Measurements from ENCODE around the gene SULT1C3. TPM values are rescaled to one million over a fixed set of nuclear protein-coding genes. Genes with fewer than 3 reads are reported as not detected.

Gene SULT1C3
- total and polyA plus RNA-seq, 2 of the 13 experiments (the other 11 are each of a cell fraction or from before 2014, with no cell fraction given) = not detected

- TF ChIP-seq, protein P1, sequence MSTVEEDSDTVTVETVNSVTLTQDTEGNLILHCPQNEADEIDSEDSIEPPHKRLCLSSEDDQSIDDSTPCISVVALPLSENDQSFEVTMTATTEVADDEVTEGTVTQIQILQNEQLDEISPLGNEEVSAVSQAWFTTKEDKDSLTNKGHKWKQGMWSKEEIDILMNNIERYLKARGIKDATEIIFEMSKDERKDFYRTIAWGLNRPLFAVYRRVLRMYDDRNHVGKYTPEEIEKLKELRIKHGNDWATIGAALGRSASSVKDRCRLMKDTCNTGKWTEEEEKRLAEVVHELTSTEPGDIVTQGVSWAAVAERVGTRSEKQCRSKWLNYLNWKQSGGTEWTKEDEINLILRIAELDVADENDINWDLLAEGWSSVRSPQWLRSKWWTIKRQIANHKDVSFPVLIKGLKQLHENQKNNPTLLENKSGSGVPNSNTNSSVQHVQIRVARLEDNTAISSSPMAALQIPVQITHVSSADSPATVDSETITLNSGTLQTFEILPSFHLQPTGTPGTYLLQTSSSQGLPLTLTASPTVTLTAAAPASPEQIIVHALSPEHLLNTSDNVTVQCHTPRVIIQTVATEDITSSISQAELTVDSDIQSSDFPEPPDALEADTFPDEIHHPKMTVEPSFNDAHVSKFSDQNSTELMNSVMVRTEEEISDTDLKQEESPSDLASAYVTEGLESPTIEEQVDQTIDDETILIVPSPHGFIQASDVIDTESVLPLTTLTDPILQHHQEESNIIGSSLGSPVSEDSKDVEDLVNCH (CRISPR knock-in tag; IDR thresholded peaks at IDR 0.05) = no peak
- TF ChIP-seq ZNF30 (CRISPR knock-in tag; IDR thresholded peaks at IDR 0.05) (no peak), ZNF883 (CRISPR knock-in tag; IDR thresholded peaks at IDR 0.05; ENCODE audit: not compliant biosample characterization) (peak; percentile 48), AGO2 (optimal IDR thresholded peaks at IDR 0.05; ENCODE audit: low read depth, low read length) (no peak), ZNF605 (CRISPR knock-in tag; IDR thresholded peaks at IDR 0.05) (peak; percentile 51; the same call in 1 of the 2 replicates), THAP11 (CRISPR knock-in tag; IDR thresholded peaks at IDR 0.05) (peak; percentile 69), MTF1 (CRISPR knock-in tag; IDR thresholded peaks at IDR 0.05) (no peak), ZNF44 (CRISPR knock-in tag; IDR thresholded peaks at IDR 0.05) (0 out of 2 replicates have a peak, but pooled peaks have one; percentile 66), RBM22 (optimal IDR thresholded peaks at IDR 0.05; ENCODE audit: low read length) (no peak), ZFP37 (CRISPR knock-in tag; IDR thresholded peaks at IDR 0.05; ENCODE audit: borderline replicate concordance) (no peak), HES4 (CRISPR knock-in tag; IDR thresholded peaks at IDR 0.05; ENCODE audit: borderline replicate concordance) (no peak), THRA (CRISPR knock-in tag; IDR thresholded peaks at IDR 0.05; ENCODE audit: borderline replicate concordance) (no peak), KLF9 (CRISPR knock-in tag; IDR thresholded peaks at IDR 0.05; ENCODE audit: low read depth) (no peak), MAZ (IDR thresholded peaks at IDR 0.05; ENCODE audit: borderline replicate concordance, low read depth, low read length) (no peak), MAZ (CRISPR knock-in tag; IDR thresholded peaks at IDR 0.05; ENCODE audit: low read depth) (no peak), ZNF614 (CRISPR knock-in tag; IDR thresholded peaks at IDR 0.05; ENCODE audit: borderline replicate concordance) (peak; percentile 67; the same call in 1 of the 2 replicates), ZNF414 (CRISPR knock-in tag; IDR thresholded peaks at IDR 0.05) (no peak), NR2F6 (IDR thresholded peaks at IDR 0.05) (no peak), NR2F6 (CRISPR knock-in tag; IDR thresholded peaks at IDR 0.05) (no peak), MIER2 (CRISPR knock-in tag; IDR thresholded peaks at IDR 0.05) (no peak)
- TF ChIP-seq, protein P2, sequence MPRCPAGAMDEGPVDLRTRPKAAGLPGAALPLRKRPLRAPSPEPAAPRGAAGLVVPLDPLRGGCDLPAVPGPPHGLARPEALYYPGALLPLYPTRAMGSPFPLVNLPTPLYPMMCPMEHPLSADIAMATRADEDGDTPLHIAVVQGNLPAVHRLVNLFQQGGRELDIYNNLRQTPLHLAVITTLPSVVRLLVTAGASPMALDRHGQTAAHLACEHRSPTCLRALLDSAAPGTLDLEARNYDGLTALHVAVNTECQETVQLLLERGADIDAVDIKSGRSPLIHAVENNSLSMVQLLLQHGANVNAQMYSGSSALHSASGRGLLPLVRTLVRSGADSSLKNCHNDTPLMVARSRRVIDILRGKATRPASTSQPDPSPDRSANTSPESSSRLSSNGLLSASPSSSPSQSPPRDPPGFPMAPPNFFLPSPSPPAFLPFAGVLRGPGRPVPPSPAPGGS (CRISPR knock-in tag; IDR thresholded peaks at IDR 0.05) = peak; percentile 62; the same call in 1 of the 2 replicates
- TF ChIP-seq, protein P3, sequence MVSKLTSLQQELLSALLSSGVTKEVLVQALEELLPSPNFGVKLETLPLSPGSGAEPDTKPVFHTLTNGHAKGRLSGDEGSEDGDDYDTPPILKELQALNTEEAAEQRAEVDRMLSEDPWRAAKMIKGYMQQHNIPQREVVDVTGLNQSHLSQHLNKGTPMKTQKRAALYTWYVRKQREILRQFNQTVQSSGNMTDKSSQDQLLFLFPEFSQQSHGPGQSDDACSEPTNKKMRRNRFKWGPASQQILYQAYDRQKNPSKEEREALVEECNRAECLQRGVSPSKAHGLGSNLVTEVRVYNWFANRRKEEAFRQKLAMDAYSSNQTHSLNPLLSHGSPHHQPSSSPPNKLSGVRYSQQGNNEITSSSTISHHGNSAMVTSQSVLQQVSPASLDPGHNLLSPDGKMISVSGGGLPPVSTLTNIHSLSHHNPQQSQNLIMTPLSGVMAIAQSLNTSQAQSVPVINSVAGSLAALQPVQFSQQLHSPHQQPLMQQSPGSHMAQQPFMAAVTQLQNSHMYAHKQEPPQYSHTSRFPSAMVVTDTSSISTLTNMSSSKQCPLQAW (CRISPR knock-in tag; IDR thresholded peaks at IDR 0.05) = 0 out of 2 replicates have a peak, but pooled peaks have one; percentile 22
Observed at GRCh38 chr2:108271691-108272253, 32.0 kb downstream of the SULT1C3 start (continued).

Measured in HepG2 (cell line).